ENCODE data around the gene OAT.
A peak's percentile ranks its signal among the peaks of the same experiment; 100 is the strongest.
"Not testable (repeated sequence)": the region's sequence is repeated elsewhere in the genome, so short reads cannot be mapped to it uniquely, and the experiment has no call there.

The OAT gene

GRCh38 chr10:124446830-124447750 lies 28.4 kb upstream of the OAT start:
- no peak for DNase-seq

DNA sequence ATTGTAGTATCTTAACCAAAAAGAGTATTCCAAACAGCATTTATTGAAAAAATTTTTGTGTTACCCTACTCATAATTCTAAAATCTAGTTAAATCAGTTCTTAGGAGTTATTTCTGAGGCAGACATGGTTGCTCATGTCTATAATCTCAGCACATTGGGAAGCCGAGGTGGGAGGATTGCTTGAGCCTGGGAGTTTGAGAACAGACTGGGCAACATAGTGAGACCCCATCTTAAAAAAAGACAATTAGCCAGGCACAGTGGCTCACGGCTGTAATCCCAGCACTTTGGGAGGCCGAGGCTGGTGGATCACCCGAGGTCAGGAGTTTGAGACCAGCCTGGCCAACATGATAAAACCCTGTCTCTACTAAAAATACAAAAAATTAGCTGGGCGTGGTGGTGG lies 23.0 kb upstream of the OAT start:
- DNase-seq = not testable (repeated sequence)

DNA sequence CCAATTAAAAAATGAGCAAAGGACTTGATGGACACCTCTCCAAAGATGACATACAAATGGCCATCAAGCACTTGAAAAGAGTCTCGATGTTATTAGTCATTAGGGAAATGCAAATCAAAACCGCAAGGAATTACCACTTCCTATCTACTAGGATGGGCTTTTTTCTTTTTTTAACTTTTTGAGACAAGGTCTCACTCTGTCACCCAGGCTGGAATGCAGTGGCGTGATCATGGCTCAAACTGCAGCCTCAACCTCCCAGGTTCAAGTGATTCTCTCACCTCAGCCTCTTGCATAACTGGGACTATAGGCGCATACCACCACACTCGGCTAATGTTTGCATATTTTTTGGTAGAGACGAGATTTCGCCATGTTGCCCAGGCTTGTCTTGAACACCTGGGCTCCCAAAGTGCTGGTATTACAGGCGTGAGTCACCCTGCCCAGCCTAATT lies 17.5 kb upstream of the OAT start:
- DNase-seq = no peak

DNA sequence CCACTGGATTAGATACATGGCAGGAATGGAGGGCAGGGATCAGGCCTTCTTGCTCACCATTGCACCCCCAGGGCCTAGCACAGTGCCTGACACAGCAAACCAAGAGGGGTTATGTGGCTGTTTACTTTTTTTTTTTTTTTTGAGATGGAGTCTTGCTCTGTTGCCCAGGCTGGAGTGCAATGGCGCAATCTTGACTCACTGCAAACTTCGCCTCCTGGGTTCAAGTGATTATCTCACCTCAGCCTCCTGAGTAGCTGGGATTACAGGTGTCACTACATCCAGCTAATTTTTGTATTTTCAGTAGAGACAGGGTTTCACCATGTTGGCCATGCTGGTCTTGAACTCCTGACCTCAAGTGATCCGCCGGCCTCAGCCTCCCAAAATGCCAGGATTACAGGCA lies 17.0 kb upstream of the OAT start:
- DNase-seq = not testable (repeated sequence)

DNA sequence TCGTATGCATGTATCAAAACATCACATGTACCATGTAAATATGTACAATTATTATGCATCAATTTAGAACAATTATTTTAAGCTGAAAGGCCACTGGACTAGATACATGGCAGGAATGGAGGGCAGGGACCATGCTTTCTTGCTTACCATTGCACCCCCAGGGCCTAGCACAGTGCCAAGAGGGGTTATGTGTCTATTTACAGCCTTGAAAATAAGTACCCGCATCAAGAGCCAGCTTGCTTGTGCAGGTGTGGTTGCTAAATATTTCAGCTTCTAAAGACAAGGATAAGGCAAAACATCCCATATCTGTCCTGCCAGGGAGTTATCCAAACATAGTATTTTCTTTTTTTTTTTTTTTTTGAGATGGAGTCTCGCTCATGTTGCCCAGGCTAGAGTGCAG lies 14.7 kb upstream of the OAT start:
- no peak for DNase-seq

DNA sequence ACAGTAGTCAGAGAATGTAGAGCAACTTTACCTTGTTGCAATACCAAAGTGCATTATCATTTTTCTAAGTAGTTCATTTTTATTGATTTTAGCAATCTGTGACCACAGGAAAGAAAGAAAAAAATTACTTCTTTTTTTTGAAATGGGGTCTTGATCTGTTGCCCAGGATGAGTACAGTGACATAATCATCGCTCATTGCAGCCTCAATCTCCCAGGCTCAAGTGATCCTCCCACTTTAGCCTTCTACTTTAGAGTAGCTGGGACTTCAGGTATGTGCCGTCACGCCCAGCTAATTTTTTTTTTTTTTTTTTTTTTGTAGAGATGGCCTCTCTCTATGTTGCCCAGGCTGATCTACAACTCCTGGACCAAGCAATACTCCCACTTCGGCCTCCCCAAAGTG lies 11.4 kb upstream of the OAT start:
- no peak for DNase-seq

DNA sequence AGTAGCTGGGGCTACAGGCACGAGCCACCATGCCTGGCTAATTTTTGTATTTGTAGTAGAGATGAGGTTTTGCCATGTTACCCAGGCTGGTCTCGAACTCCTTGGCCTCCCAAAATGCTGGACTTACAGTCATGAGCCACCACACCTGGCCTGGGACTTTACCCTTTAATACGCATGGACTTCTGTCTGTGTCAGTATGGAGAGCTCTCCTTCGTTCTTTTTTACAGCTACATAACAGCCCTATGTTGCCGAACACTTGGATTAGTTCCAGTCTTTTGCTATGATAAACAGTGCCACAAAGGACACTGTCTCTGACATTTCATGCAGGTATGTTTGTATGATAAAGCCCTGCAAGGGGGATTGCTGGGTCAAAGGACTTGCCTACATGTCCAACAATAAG lies 10.9 kb upstream of the OAT start:
- DNase-seq = no peak

GRCh38 chr10:124428207-124428777 lies 9.6 kb upstream of the OAT start:
- DNase-seq = no peak

GRCh38 chr10:124425227-124425962 lies 6.7 kb upstream of the OAT start:
- DNase-seq = no peak

GRCh38 chr10:124423813-124424212 lies 5.1 kb upstream of the OAT start:
- no peak for DNase-seq

- no peak for DNase-seq
Measured at GRCh38 chr10:124422742-124423141, 4.0 kb upstream of the OAT start.

GRCh38 chr10:124420254-124420653 lies 1.5 kb upstream of the OAT start:
- DNase-seq = no peak

GRCh38 chr10:124419635-124420034 lies 912 bp upstream of the OAT start:
- DNase-seq = no peak

- DNase-seq = peak; percentile 35
Measured at GRCh38 chr10:124417895-124418725, 613 bp downstream of the OAT start.

DNA sequence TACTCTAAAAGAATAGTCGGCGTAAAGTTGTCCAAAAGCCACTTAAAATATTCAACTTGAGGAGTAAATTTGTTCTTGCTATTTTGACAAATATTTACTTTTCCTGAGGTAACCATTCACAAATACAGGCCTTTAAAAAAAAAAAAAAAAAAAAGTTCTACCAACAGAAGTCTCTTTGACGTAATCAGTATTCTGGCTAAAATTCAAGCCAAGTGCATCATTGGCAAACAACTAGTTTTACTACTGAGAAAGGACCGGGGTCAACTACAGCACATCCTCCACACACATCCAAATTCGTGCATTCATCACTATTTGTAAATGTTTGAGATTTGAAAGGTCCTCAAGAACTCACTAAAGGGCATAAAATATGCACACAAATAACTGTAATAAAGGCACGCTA lies 2.0 kb downstream of the OAT start:
- DNase-seq = no peak

DNA sequence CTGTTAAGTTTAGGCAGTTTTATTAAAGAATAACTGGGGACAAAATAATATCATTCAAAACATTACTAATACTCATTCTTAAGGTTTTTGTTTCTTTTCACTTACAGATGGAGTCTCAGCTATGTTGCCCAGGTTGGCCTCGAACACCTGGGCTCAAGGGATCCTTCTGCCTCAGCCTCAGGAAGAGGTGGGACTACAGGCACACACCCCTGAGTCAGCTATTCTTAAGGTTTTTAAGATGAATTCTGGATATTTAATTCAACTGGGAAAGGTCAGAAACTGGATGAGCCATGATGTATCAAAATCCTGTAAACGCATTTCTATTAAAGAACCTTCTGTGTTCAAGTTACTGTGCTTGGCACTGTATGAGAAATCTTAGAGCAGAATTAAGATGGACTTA lies 3.5 kb downstream of the OAT start:
- no peak for DNase-seq

DNA sequence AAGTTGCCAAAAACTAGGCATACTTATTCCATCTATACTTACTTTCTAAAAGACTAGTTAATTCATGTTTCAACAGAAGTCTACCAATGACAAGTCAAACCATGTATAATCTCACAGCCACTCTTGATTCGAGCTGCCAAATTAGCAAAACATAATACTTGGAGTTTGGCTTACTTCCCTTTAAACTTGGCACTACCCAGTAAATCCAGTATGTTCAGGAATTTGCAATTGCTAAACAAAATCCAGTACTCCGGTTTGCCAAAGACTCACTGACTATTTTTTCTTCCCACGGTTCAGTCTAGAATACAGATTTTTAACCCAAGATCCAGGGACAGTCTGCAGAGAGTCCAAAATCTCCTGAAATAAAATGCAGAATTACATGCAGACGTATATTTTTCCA lies 4.6 kb downstream of the OAT start:
- DNase-seq = no peak

- no peak for DNase-seq
Measured at GRCh38 chr10:124409696-124410095, 9.0 kb downstream of the OAT start.

GRCh38 chr10:124408357-124408756 lies 10.4 kb downstream of the OAT start:
- no peak for DNase-seq

DNA sequence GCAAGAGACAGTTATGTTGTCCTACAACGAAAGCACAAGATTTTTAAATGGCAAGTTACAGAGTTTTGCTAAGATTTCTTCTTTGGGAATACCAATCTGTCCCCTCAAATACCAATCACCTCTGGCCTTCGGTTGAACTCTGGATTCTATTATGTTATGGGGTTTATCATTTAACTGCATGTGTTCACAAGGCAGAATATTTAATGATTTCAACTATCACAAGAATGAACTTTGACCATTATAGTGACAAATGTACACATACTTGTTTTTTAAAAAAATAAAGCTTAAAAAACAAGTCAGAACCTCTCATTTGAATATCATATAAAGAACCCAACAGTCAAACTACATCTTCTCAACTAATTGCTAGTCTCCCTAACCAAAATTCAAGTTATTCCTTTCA lies 11.3 kb downstream of the OAT start:
- no peak for DNase-seq

- DNase-seq = peak; percentile 64
Measured at GRCh38 chr10:124403548-124403947, 15.2 kb downstream of the OAT start.

GRCh38 chr10:124402273-124402672 lies 16.4 kb downstream of the OAT start:
- DNase-seq = no peak

DNA sequence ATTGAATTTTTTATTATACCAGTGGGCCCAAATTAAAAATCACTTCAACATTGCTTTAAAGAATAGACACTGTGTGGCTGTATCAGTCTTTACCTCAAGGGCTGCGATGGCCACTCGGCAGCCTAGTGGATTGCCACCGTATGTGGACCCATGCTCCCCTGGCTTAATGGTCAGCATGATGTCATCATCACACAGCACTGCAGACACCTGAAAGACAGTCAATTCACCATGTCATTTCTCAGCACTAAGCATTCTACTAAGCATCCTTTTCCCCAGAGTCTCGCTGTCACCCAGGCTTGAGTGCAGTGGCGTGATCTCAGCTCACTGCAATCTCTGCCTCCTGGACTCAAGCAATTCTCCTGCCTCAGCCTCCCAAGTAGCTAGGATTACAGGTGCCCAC lies 17.1 kb downstream of the OAT start:
- no peak for DNase-seq
